ENCODE results near the gene NFKBIZ. TPM values are rescaled to one million over a fixed set of nuclear protein-coding genes. Genes with fewer than 3 reads are reported as not detected.

Gene NFKBIZ
- total RNA-seq, 1 donor from 2014 or later = 39.6 TPM

DNA sequence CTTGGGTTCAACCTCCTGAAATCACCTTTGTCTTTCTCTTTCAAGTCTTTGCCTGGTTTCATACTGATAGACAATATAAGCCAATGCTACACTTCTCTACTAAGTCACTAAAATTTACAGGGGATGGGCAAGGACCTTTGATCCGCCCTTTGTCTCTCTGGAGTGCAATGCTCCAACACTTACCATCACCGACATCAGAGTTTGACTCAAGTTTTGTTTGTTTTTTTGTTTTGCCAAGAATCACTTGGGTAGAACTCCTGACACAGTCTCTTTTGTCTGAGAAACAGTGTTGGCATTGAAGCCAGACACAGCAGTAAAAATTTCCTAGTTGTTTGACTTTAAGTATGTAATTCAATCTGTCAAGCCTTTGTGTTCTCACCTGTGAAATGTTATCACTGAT lies 29.3 kb downstream of the NFKBIZ start:
- no peak for FAIRE-seq

DNA sequence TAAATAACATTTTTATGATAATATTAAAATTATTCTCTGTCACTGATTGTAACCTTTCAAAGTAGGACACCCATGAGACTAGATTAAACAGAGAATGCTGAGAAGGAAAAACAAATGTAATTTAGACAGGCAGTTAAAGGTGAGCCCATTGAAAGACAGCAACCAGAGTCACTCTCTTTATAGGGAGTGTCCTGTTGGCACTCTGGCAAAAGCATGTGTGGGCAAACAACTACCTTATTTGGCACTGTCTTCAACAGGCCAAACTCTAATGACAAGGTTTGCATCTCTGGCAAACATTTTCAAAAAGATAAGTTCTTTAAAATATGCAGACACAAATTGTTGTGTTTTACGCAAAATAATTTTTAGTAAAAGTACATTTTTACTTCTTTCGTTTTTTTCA lies 29.8 kb downstream of the NFKBIZ start:
- Histone ChIP-seq H2AFZ (ENCODE audit: low read depth, low read length) (no peak overlapping the region), H3K27me3 (ENCODE audit: insufficient read depth, low read length) (no peaks in the 10 kb centered on the region), H3K79me2 (ENCODE audit: insufficient read depth, low read length) (no peaks in the 10 kb centered on the region), H4K20me1 (ENCODE audit: insufficient read depth, low read length) (no peaks in the 10 kb centered on the region), H3K9ac (ENCODE audit: low read length) (no peak overlapping the region), H3K4me1 (ENCODE audit: insufficient read depth, low read length) (no peaks in the 10 kb centered on the region), H3K36me3 (ENCODE audit: insufficient read depth, low read length) (no peaks in the 10 kb centered on the region), H3K9me3 (ENCODE audit: insufficient read depth, low read depth, low read length) (no peaks in the 10 kb centered on the region), H3K4me3 (ENCODE audit: insufficient read depth, low read depth, low read length) (no peak overlapping the region), H3K4me2 (ENCODE audit: low read length) (no peak overlapping the region), H3K27ac (ENCODE audit: low read depth, low read length) (no peak overlapping the region)
- Mint-ChIP-seq H3K27me3 (ENCODE audit: low read depth, unreplicated experiment) (no peaks in the 10 kb centered on the region), H3K4me1 (ENCODE audit: low read depth, unreplicated experiment) (no peaks in the 10 kb centered on the region), H3K36me3 (ENCODE audit: low read depth, unreplicated experiment) (peaks cover 2% of the 10 kb centered on the region), H3K9me3 (ENCODE audit: unreplicated experiment) (peaks cover 3% of the 10 kb centered on the region), H3K27ac (ENCODE audit: unreplicated experiment) (no peak overlapping the region), H3K4me3 (ENCODE audit: unreplicated experiment) (no peak overlapping the region)
- TF ChIP-seq, protein P1, sequence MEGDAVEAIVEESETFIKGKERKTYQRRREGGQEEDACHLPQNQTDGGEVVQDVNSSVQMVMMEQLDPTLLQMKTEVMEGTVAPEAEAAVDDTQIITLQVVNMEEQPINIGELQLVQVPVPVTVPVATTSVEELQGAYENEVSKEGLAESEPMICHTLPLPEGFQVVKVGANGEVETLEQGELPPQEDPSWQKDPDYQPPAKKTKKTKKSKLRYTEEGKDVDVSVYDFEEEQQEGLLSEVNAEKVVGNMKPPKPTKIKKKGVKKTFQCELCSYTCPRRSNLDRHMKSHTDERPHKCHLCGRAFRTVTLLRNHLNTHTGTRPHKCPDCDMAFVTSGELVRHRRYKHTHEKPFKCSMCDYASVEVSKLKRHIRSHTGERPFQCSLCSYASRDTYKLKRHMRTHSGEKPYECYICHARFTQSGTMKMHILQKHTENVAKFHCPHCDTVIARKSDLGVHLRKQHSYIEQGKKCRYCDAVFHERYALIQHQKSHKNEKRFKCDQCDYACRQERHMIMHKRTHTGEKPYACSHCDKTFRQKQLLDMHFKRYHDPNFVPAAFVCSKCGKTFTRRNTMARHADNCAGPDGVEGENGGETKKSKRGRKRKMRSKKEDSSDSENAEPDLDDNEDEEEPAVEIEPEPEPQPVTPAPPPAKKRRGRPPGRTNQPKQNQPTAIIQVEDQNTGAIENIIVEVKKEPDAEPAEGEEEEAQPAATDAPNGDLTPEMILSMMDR (IDR thresholded peaks at IDR 0.05; ENCODE audit: insufficient read depth, low read depth, low read length) = no peak
- TF ChIP-seq EZH2 (IDR thresholded peaks at IDR 0.05; ENCODE audit: insufficient read depth, low read length) = no peak
- FAIRE-seq (no peak), DNase-seq (ENCODE audit: low read depth) (no peak)

More for the DNA sequence above, 29.3 kb downstream of the NFKBIZ start:
- no peak overlapping the region for H3K9ac ChIP-seq (ENCODE audit: low read length)
- H3K4me1 Mint-ChIP-seq (ENCODE audit: low read depth, unreplicated experiment) = peaks cover under 1% of the 10 kb centered on the region
- peaks cover 2% of the 10 kb centered on the region for H3K36me3 Mint-ChIP-seq (ENCODE audit: low read depth, unreplicated experiment)
- H3K9me3 ChIP-seq (ENCODE audit: insufficient read depth, low read depth, low read length) = no peaks in the 10 kb centered on the region
- H3K36me3 ChIP-seq (ENCODE audit: insufficient read depth, low read length) = no peaks in the 10 kb centered on the region
- no peak overlapping the region for H3K4me2 ChIP-seq (ENCODE audit: low read length)
- H3K4me1 ChIP-seq (ENCODE audit: insufficient read depth, low read length) = peaks cover 3% of the 10 kb centered on the region
- no peak overlapping the region for H2AFZ ChIP-seq (ENCODE audit: low read depth, low read length)
- no peak overlapping the region for H3K4me3 Mint-ChIP-seq (ENCODE audit: unreplicated experiment)
- H4K20me1 ChIP-seq (ENCODE audit: insufficient read depth, low read length) = no peaks in the 10 kb centered on the region
- H3K4me3 ChIP-seq (ENCODE audit: insufficient read depth, low read depth, low read length) = no peak overlapping the region
- TF ChIP-seq, protein P1 (IDR thresholded peaks at IDR 0.05; ENCODE audit: insufficient read depth, low read depth, low read length) = no peak
- TF ChIP-seq EZH2 (IDR thresholded peaks at IDR 0.05; ENCODE audit: insufficient read depth, low read length) = no peak
- peaks cover 3% of the 10 kb centered on the region for H3K9me3 Mint-ChIP-seq (ENCODE audit: unreplicated experiment)
- H3K27me3 Mint-ChIP-seq (ENCODE audit: low read depth, unreplicated experiment) = no peaks in the 10 kb centered on the region
- no peaks in the 10 kb centered on the region for H3K27me3 ChIP-seq (ENCODE audit: insufficient read depth, low read length)
- no peaks in the 10 kb centered on the region for H3K79me2 ChIP-seq (ENCODE audit: insufficient read depth, low read length)
- H3K27ac ChIP-seq (ENCODE audit: low read depth, low read length) = no peak overlapping the region
- H3K27ac Mint-ChIP-seq (ENCODE audit: unreplicated experiment) = no peak overlapping the region
- DNase-seq (ENCODE audit: low read depth) = no peak

DNA sequence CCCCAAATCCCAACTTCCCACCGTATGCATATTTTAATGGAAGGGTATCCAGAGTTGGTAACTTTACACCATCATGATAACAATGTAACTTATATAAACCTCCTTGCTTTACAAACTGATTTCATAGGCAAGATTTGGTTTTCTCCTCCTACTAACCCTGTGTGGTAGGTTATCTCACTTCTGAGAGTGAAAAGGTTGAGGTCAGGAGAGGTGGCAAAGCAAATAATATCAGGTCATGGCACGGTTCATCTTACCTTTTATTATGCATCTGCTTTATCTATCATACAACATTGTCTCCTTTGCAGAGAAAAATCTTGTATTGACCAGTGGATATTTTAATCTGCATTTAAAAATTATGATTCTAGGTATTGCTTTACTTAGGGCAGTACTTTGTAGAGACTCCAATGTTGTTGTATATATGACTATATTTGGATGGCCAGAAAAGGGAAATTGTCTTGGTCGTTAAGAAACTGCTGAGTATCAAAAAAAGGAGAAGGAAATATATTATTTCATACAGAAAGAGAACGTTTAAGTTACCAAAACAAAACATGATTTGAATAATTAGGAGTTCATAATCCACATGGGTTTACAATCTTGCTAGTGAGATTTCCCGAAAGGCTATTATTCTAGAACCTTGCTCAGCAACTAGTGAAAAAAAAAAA lies 30.4 kb downstream of the NFKBIZ start:
- H3K36me3 Mint-ChIP-seq (ENCODE audit: low read depth, unreplicated experiment) = peaks cover 2% of the 10 kb centered on the region
- no peak overlapping the region for H3K9ac ChIP-seq (ENCODE audit: low read length)
- H3K27ac ChIP-seq (ENCODE audit: low read depth, low read length) = no peak overlapping the region
- H3K27me3 Mint-ChIP-seq (ENCODE audit: low read depth, unreplicated experiment) = no peaks in the 10 kb centered on the region
- H3K4me3 Mint-ChIP-seq (ENCODE audit: unreplicated experiment) = no peak overlapping the region
- H3K27ac Mint-ChIP-seq (ENCODE audit: unreplicated experiment) = no peak overlapping the region
- H3K4me3 ChIP-seq (ENCODE audit: insufficient read depth, low read depth, low read length) = no peak overlapping the region
- H3K36me3 ChIP-seq (ENCODE audit: insufficient read depth, low read length) = no peaks in the 10 kb centered on the region
- peaks cover 3% of the 10 kb centered on the region for H3K9me3 Mint-ChIP-seq (ENCODE audit: unreplicated experiment)
- no peak for TF ChIP-seq EZH2 (IDR thresholded peaks at IDR 0.05; ENCODE audit: insufficient read depth, low read length)
- TF ChIP-seq, protein P1 (IDR thresholded peaks at IDR 0.05; ENCODE audit: insufficient read depth, low read depth, low read length) = no peak
- H3K27me3 ChIP-seq (ENCODE audit: insufficient read depth, low read length) = no peaks in the 10 kb centered on the region
- H3K79me2 ChIP-seq (ENCODE audit: insufficient read depth, low read length) = no peaks in the 10 kb centered on the region
- H4K20me1 ChIP-seq (ENCODE audit: insufficient read depth, low read length) = no peaks in the 10 kb centered on the region
- H3K4me2 ChIP-seq (ENCODE audit: low read length) = no peak overlapping the region
- no peaks in the 10 kb centered on the region for H3K9me3 ChIP-seq (ENCODE audit: insufficient read depth, low read depth, low read length)
- H2AFZ ChIP-seq (ENCODE audit: low read depth, low read length) = no peak overlapping the region
- DNase-seq (ENCODE audit: low read depth) (no peak), FAIRE-seq (no peak)
- H3K4me1 Mint-ChIP-seq (ENCODE audit: low read depth, unreplicated experiment) = no peaks in the 10 kb centered on the region
- H3K4me1 ChIP-seq (ENCODE audit: insufficient read depth, low read length) = no peaks in the 10 kb centered on the region

Measured in astrocyte (in vitro differentiated cells and primary cell).